GM23338 (cell line): ENCODE results near the gene AUH. TPM values are rescaled to one million over a fixed set of nuclear protein-coding genes. Genes with fewer than 3 reads are reported as not detected.

Experiments
- ATAC-seq: fragments of 200-7000 bp; cut with Tn5 transposase; 3 replicates; pipeline ENCODE4 v1.9.1; 2020
- DNase-seq: peaks from one replicate; pipeline ENCODE4 v3.0.0-alpha.2; 2015; ENCODE audit warnings: low spot score
- H2AFZ ChIP-seq: fragments of 200-600 bp; sonication (generic); 2 replicates; pipeline ENCODE4 v1.8.0; 2016; ENCODE audit warnings: antibody characterized with exemption, mild to moderate bottlenecking, moderate library complexity
- H3F3A ChIP-seq: fragments of 200-600 bp; sonication (generic); replicated peaks from 2 replicates; pipeline ENCODE4 v1.8.0; 2017; ENCODE audit warnings: antibody characterized with exemption, mixed run types, low read depth
- H3K27ac ChIP-seq: fragments of 200-600 bp; sonication (generic); 2 replicates; pipeline ENCODE4 v1.6.1; 2016; ENCODE audit warnings: low read depth
- H3K27me3 ChIP-seq: fragments of 200-600 bp; sonication (generic); 2 replicates; pipeline ENCODE4 v1.8.0; 2016; ENCODE audit warnings: mild to moderate bottlenecking, mixed run types, moderate library complexity; ENCODE audit not compliant: insufficient read depth
- H3K36me3 ChIP-seq: fragments of 200-600 bp; sonication (generic); 2 replicates; pipeline ENCODE4 v1.8.0; 2016; ENCODE audit warnings: mild to moderate bottlenecking; ENCODE audit not compliant: insufficient read depth
- H3K4me1 ChIP-seq: fragments of 200-600 bp; sonication (generic); 2 replicates; pipeline ENCODE4 v1.8.0; 2016; ENCODE audit warnings: mild to moderate bottlenecking, moderate library complexity; ENCODE audit not compliant: insufficient read depth
- H3K4me2 ChIP-seq: fragments of 200-600 bp; sonication (generic); 2 replicates; pipeline ENCODE4 v1.7.1; 2017; ENCODE audit warnings: mixed run types
- H3K4me3 ChIP-seq: fragments of 200-600 bp; sonication (generic); 2 replicates; pipeline ENCODE4 v1.6.1; 2016; ENCODE audit warnings: mixed run types
- H3K79me2 ChIP-seq: fragments of 200-600 bp; sonication (generic); replicated peaks from 2 replicates; pipeline ENCODE4 v1.8.0; 2017; ENCODE audit warnings: mild to moderate bottlenecking; ENCODE audit not compliant: insufficient read depth
- H3K9me2 ChIP-seq: fragments of 200-600 bp; sonication (generic); 2 replicates; pipeline ENCODE4 v1.8.0; 2017; ENCODE audit not compliant: insufficient read depth
- H4K20me1 ChIP-seq: fragments of 200-600 bp; sonication (generic); replicated peaks from 2 replicates; pipeline ENCODE4 v1.8.0; 2017; ENCODE audit warnings: mild to moderate bottlenecking; ENCODE audit not compliant: insufficient read depth
- H3K27ac Mint-ChIP-seq: 2 replicates; pipeline ENCODE4 v1.8.0; 2020; ENCODE audit warnings: inconsistent platforms, mild to moderate bottlenecking, moderate library complexity, mixed read lengths
- H3K27me3 Mint-ChIP-seq: 3 replicates; pipeline ENCODE4 v1.8.0; 2022; ENCODE audit warnings: low read depth, mild to moderate bottlenecking, moderate library complexity, mixed read lengths, inconsistent platforms; ENCODE audit not compliant: insufficient read depth, poor library complexity
- H3K36me3 Mint-ChIP-seq: 3 replicates; pipeline ENCODE4 v1.8.0; 2021; ENCODE audit warnings: low read depth, mild to moderate bottlenecking, inconsistent platforms, moderate library complexity, mixed read lengths
- H3K4me1 Mint-ChIP-seq: 3 replicates; pipeline ENCODE4 v1.8.0; 2020; ENCODE audit warnings: mild to moderate bottlenecking, inconsistent platforms, mixed read lengths
- H3K4me3 Mint-ChIP-seq: 3 replicates; pipeline ENCODE4 v1.8.0; 2021; ENCODE audit warnings: moderate library complexity, mild to moderate bottlenecking, inconsistent platforms, mixed read lengths
- H3K9me3 Mint-ChIP-seq: 3 replicates; pipeline ENCODE4 v1.8.0; 2020; ENCODE audit warnings: moderate library complexity, mild to moderate bottlenecking, inconsistent platforms, mixed read lengths
- REST ChIP-seq: IDR thresholded peaks from one replicate; pipeline ENCODE4 v1.6.1; 2018; ENCODE audit warnings: antibody characterized with exemption; ENCODE audit not compliant: unreplicated experiment
- polyA plus RNA-seq: library from polyadenylated mRNA; unstranded; fragments of >200 nt; fragmentation: Nextera tagmentation; extraction: Ambion mirVana; gene quantifications from 2 replicates; pipeline ENCODE4 v1.2.1, GENCODE V29; 2016
- total RNA-seq: library from RNA; depleted of rRNA; stranded (reverse); fragments of >200 nt; shearing (Covaris generic); gene quantifications from 2 replicates; pipeline ENCODE4 v1.2.3, GENCODE V29; 2014
- TF ChIP-seq, protein P1 (sequence below): fragments of 250-450 bp; sonication (Bioruptor Pico); IDR thresholded peaks from 2 replicates; pipeline ENCODE4 v1.5.0; 2020; ENCODE audit warnings: mild to moderate bottlenecking, moderate library complexity

AUH gene
- total and polyA plus RNA-seq, 2 experiments from 2014 or later, result 28.8 to 34.2 TPM

DNA sequence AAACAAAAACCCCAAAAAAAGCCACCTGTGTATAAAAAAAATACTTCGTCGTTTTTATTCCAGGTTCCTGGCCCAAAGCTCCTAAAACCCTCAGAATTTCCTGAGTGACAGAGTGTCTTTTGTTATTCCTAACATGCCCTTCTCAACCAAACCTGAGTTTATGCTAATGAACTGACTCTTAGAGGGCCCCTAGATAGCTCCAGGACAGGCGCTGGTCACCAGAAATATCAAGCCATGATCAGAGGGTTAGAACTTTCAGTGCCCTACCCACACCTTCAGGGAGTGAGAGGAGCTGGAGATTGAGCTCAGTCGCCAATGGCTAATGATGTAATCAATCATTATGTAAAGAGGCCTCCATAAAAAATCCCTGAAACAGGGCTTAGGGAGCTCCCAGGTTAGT is 15.7 kb downstream of the AUH start (continued):
- TF ChIP-seq, protein P1, sequence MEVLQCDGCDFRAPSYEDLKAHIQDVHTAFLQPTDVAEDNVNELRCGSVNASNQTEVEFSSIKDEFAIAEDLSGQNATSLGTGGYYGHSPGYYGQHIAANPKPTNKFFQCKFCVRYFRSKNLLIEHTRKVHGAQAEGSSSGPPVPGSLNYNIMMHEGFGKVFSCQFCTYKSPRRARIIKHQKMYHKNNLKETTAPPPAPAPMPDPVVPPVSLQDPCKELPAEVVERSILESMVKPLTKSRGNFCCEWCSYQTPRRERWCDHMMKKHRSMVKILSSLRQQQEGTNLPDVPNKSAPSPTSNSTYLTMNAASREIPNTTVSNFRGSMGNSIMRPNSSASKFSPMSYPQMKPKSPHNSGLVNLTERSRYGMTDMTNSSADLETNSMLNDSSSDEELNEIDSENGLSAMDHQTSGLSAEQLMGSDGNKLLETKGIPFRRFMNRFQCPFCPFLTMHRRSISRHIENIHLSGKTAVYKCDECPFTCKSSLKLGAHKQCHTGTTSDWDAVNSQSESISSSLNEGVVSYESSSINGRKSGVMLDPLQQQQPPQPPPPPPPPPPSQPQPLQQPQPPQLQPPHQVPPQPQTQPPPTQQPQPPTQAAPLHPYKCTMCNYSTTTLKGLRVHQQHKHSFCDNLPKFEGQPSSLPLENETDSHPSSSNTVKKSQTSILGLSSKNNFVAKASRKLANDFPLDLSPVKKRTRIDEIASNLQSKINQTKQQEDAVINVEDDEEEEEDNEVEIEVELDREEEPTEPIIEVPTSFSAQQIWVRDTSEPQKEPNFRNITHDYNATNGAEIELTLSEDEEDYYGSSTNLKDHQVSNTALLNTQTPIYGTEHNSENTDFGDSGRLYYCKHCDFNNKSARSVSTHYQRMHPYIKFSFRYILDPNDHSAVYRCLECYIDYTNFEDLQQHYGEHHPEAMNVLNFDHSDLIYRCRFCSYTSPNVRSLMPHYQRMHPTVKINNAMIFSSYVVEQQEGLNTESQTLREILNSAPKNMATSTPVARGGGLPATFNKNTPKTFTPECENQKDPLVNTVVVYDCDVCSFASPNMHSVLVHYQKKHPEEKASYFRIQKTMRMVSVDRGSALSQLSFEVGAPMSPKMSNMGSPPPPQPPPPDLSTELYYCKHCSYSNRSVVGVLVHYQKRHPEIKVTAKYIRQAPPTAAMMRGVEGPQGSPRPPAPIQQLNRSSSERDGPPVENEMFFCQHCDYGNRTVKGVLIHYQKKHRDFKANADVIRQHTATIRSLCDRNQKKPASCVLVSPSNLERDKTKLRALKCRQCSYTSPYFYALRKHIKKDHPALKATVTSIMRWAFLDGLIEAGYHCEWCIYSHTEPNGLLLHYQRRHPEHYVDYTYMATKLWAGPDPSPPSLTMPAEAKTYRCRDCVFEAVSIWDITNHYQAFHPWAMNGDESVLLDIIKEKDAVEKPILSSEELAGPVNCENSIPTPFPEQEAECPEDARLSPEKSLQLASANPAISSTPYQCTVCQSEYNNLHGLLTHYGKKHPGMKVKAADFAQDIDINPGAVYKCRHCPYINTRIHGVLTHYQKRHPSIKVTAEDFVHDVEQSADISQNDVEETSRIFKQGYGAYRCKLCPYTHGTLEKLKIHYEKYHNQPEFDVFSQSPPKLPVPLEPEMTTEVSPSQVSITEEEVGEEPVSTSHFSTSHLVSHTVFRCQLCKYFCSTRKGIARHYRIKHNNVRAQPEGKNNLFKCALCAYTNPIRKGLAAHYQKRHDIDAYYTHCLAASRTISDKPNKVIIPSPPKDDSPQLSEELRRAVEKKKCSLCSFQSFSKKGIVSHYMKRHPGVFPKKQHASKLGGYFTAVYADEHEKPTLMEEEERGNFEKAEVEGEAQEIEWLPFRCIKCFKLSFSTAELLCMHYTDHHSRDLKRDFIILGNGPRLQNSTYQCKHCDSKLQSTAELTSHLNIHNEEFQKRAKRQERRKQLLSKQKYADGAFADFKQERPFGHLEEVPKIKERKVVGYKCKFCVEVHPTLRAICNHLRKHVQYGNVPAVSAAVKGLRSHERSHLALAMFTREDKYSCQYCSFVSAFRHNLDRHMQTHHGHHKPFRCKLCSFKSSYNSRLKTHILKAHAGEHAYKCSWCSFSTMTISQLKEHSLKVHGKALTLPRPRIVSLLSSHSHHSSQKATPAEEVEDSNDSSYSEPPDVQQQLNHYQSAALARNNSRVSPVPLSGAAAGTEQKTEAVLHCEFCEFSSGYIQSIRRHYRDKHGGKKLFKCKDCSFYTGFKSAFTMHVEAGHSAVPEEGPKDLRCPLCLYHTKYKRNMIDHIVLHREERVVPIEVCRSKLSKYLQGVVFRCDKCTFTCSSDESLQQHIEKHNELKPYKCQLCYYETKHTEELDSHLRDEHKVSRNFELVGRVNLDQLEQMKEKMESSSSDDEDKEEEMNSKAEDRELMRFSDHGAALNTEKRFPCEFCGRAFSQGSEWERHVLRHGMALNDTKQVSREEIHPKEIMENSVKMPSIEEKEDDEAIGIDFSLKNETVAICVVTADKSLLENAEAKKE (CRISPR knock-in tag), result no peak

- Mint-ChIP-seq H3K4me3 (no peak overlapping the region), H3K27me3 (peaks cover 6% of the 10 kb centered on the region), H3K36me3 (peaks cover 58% of the 10 kb centered on the region), H3K9me3 (peaks cover 5% of the 10 kb centered on the region; the same call in 1 of the 3 replicates), H3K4me1 (peaks cover 34% of the 10 kb centered on the region), H3K27ac (no peak overlapping the region)
- no peak for ATAC-seq
- no peak overlapping the region for H3K4me2 ChIP-seq
- H3K79me2 ChIP-seq, result peaks cover 80% of the 10 kb centered on the region
- no peaks in the 10 kb centered on the region for H3K27me3 ChIP-seq
- H3K4me3 ChIP-seq, result no peak overlapping the region
- TF ChIP-seq REST, result no peak
- no peaks in the 10 kb centered on the region for H3F3A ChIP-seq
- 0 out of 2 replicates have a peak, but pooled peaks cover 9% of the 10 kb centered on the region for H3K36me3 ChIP-seq
- no peaks in the 10 kb centered on the region for H3K9me2 ChIP-seq
- no peak for DNase-seq
- peaks cover 15% of the 10 kb centered on the region for H4K20me1 ChIP-seq
- H3K4me1 ChIP-seq, result peaks cover 36% of the 10 kb centered on the region
- no peak overlapping the region for H3K27ac ChIP-seq
- no peak overlapping the region for H2AFZ ChIP-seq
Observed at GRCh38 chr9:91342575-91342974, 19.1 kb downstream of the AUH start.
